GM21360 (cell line): ENCODE measurements around the gene FRMD5.

Experiments
- ATAC-seq: cut with Tn5 transposase; IDR thresholded peaks from one replicate; pipeline ENCODE4 v1.9.1; 2021; ENCODE audit warnings: mild to moderate bottlenecking, moderate library complexity; ENCODE audit not compliant: unreplicated experiment

Gene FRMD5

DNA sequence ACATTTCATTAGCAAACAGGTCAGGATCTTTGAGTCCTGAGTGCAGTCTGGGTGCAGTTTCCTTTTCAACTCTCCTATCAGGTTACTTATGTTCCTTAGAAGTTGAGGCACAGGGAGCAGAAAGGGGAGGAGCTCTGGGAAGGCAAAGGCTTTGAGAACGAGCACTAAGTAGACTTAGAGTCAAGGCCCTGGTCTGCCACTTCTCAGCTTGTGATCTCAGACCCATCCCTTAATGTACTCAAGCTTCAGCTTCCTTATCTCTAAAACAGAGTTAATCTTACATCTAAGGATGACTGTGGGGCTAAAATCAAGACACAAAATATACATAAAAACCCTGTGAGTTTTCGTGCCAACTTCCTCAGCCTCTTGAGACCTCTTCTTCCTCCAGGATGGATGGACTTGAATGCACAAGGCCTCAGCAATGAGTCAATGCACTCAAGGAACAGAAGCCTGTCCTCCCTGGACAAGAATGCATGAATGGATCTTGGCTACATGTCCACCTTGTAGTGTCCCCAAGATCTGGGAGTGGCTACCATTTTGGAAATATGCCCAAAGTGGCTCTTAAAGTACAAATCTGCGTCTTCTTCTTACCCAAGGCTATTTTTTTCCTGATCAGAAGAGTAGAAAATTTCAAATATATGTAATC, 263.2 kb downstream of the FRMD5 start:
- ATAC-seq = no peak

GRCh38 chr15:43931119-43931518, 264.0 kb downstream of the FRMD5 start:
- no peak for ATAC-seq

GRCh38 chr15:43930556-43930955, 264.5 kb downstream of the FRMD5 start:
- no peak for ATAC-seq

GRCh38 chr15:43930079-43930478, 265.0 kb downstream of the FRMD5 start:
- ATAC-seq = no peak

DNA sequence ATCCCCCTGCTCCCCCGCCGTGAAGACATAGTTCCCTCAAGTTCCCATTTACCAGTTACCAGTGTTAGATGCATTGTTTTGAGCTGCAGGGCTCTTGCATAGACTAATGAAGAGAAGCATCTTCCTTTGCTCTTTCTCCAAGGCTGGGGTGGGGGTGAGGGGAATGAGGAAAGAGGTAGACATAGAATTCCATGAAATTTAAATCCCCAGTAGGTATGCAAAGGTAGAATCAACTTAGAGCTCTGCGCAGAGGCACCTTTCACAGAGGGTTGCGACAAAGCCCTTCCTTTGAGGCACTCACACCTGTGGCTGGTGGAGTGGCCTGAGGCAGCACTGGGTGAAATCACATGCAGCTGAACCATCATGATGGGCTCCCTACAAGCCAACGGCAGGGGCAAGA, 266.9 kb downstream of the FRMD5 start:
- ATAC-seq = no peak

DNA sequence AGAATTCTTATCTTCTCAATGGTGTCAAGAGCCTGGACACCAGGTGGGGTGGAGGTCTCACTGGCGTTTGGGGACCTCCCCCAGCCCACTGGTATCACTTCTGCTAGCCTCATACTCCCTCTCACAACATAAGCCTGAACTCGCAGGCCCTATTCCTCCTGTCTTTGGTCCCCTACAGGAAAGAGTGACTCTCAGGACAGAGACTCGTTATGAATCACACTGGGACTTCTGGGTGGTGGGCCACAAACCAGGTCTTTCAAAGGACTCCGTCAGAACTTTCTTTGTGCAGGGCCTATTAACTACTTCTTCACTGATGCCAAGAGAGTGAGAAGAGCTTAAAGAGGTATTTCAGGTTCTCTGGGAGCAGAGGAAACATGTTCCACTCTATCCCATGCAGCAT, 267.9 kb downstream of the FRMD5 start:
- ATAC-seq = no peak

DNA sequence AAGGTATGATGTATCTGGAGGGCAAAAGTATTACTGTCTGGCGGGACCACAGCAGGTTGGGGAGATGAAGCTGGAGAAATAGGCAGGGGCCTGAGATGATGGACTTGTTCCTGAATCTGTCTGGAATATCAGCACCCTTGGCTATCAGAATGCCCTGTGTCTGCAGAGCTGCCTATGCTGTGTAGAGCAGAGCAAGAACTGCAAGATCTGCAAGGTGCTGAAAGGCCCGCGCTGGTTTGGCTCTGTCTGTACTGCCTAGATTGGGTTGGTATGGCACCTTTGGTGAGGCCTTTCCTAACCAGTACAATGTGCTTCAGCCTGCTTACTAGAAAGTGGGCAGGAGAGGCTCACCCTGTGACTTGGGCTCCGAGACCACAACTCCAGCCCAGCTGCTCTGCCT, 271.5 kb downstream of the FRMD5 start:
- ATAC-seq = no peak

GRCh38 chr15:43922021-43922420, 273.1 kb downstream of the FRMD5 start:
- ATAC-seq = no peak

DNA sequence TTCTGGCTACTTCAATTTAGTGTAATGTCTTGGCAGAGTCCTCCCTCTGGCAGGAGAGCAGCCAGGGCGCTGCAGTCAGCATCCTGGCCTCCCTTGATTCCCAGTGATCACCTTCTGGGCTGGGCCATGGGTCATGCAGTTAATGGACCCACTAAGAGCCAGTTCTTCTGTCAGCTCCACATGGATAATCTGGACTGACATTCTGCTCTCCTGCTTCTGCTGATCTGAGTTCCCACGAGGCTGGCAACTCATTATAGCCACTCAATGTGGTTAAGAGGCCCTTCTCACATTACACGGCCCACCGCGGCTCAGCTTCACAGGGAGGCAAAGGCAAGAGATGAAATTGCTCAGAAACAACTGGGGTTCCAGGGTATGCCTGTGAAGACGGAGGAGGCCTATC, 274.3 kb downstream of the FRMD5 start:
- ATAC-seq = no peak

- no peak for ATAC-seq
Measured at GRCh38 chr15:43920254-43920600, 274.8 kb downstream of the FRMD5 start.

DNA sequence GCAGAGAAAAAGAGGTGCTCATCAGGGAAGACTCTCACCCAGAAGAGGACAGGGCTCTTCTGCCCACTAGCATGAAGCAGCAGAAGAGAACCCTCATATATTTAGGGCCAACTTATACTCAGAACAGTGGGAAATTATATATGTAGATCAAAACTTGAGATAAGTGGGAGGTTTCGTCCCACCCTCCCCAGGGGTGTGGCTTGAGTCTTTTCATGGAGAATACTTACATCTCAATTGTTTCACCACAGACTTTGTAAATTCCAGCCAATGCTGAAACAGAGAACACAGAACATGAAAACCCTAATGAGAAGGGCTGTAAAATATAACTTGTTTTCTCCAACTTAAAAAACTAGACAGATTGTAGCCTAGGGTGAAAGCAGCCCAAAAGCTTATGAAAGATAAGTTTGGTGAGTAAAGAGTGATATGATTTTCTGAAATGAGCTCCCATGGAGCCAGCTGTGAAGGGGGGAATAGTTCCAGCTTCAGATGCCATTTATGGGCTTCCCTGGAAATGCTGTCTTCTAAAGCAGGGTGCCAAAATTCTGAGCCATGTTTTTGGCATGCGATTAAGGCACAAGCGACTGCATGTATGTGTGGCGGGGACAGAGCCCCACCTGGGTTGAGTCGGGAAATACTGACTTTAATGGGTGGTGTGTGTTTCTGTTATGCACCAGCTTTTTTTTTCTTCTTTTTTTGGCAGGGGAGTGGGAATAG, 275.4 kb downstream of the FRMD5 start:
- no peak for ATAC-seq

DNA sequence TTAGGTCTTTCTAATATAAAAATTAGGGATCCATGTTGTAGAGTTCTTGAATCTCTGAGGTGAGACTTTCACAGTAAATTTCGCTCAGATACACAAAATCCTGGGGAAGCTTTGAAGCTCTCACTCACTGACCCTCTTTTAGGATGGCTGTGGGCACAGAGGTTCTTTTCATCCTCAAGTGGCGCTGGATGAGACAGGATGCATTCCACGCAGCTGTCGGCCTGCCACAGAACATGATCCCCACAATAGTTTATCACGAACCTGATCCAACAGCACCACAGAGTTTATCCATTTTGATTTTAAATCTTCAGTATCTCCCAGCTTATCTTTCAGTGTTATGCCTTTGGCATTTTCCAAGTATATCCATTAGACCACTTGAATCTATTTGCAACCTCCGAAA, 276.4 kb downstream of the FRMD5 start:
- no peak for ATAC-seq

- ATAC-seq = no peak
Measured at GRCh38 chr15:43916326-43916660, 278.8 kb downstream of the FRMD5 start.

DNA sequence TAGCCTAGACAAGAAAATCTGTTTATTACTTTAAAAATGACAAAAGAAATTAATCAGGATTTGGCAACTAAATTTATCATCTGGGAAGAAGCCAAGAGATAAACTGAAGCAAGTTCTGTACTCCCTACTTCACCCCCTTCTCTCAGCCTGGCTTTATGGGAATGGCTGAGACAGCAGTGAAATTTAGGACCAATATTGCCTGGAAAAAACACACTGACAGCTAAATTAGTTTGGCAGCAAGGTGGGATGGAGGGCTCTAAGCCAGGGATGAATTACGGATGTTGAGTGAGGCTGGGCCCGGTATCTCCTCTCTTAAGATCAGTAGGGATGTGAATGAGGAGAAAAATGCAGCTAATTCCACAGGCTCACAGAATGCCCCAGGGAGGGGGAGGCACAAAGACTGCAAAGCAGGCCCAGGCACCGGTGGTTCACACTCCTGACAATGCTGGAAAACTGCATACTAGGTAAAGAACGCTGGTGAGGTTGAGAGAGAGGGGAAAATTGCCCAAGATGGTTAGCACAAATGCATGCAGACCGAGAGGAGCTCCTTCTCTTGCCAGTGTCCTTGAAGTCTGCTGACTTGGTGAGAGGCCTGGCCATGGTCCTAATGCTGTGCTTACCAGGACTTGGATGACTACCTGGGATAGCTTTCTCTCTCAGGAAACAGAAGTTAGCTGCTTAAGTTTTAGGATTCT, 279.3 kb downstream of the FRMD5 start:
- no peak for ATAC-seq

DNA sequence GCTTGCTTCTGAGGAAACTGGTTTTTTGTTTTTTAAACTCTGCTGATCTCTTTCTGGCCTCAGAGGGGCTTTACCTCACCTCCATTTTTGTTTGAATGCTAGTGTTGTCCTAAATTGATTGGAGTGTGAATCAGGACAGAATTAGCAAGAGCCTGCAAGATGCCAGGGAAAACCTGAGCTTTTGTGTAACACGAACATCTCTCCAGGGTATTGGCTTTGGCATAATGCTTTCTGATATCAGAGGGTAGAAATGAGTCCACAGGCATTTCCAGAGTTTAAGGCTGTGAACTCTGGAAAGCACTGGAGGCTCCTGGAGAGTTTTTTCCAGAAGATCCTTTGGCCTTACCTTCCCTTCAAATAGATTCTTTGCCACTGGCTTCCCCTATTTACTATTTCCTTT, 281.1 kb downstream of the FRMD5 start:
- ATAC-seq = no peak

- no peak for ATAC-seq
Measured at GRCh38 chr15:43913026-43913780, 281.9 kb downstream of the FRMD5 start.

DNA sequence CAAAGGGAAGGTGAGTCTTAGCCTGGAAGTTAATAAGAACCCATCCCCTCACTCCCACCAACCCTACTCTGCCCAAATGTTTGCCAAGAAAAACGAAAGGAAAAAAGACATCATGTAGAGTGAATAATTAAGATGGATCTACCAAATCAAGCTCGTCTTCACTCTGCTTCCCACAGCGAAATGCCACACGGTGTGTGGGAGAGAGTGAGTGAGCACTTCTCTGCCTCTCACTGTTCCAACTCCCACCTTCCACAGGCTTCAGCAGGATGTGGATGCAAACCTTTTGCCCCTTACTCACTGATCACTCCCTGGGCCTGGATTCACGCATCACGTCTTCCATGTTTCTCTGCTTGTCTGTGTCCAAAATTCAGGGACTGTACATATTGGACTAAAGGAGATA, 282.9 kb downstream of the FRMD5 start:
- ATAC-seq = no peak

DNA sequence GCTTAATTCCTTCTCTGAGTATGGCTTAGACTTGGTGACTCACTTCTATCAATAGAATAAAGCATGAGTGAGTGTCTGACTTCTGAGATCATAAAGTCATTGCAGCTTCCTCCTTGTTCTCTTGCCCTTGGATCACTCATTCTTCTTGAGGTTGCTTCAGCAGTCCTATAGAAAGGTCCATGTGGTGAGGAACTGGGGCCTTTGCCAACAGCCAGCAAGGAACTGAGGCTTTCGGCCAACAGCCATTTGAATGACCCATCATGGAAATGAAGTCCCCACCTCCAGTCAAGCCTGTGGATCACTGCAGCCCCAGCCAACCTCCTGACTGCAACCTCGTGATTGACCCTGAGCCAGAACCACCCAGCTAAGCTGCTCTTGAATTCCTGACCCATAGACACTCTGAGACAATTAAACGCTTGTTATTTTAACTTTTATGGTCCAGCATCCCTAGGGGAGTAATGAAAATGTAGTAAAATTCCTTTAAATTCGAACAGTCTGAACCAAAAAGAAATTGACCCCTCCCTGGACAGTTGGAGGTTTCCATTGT, 283.8 kb downstream of the FRMD5 start:
- ATAC-seq = no peak

GRCh38 chr15:43908516-43909050, 286.5 kb downstream of the FRMD5 start:
- ATAC-seq = no peak

DNA sequence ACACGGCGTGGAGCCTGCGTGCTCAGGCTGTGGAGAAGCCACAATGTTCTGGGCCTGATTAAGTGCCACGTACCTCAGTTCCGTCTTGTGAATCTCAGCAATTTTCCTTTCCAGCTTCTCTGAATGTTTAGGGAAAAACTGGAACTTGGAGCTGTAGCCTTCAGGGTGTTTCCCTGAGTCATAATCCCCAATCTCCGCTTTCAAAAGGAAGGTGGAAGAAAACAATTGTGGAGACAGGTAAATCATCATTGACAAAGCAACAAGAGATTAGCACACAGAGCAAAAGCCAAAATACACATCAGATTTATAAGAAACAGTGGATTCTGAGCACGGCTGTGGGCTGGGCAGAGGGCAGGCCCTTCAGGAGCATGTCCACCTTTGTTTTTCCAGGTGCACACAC, 289.3 kb downstream of the FRMD5 start:
- ATAC-seq = no peak

- no peak for ATAC-seq
Measured at GRCh38 chr15:43903864-43904290, 291.2 kb downstream of the FRMD5 start.
